GM21447 (cell line): ENCODE measurements around the gene BFSP1.

Experiments used
- ATAC-seq: cut with Tn5 transposase; IDR thresholded peaks from one replicate; pipeline ENCODE4 v1.9.1; 2021; ENCODE audit not compliant: unreplicated experiment

Gene BFSP1

GRCh38 chr20:17524560-17524959 lies 6.6 kb downstream of the BFSP1 start:
- ATAC-seq = no peak

- no peak for ATAC-seq
These were observed 7.9 kb downstream of the BFSP1 start for GRCh38 chr20:17523326-17523725.

- no peak for ATAC-seq
These were observed 8.7 kb downstream of the BFSP1 start for GRCh38 chr20:17522528-17522927.

- no peak for ATAC-seq
These were observed 10.6 kb downstream of the BFSP1 start for GRCh38 chr20:17520583-17520982.

- no peak for ATAC-seq
These were observed 11.4 kb downstream of the BFSP1 start for GRCh38 chr20:17519606-17520285.

GRCh38 chr20:17518339-17519052 lies 12.7 kb downstream of the BFSP1 start:
- ATAC-seq = no peak

GRCh38 chr20:17515053-17515452 lies 16.1 kb downstream of the BFSP1 start:
- no peak for ATAC-seq

GRCh38 chr20:17513939-17514338 lies 17.2 kb downstream of the BFSP1 start:
- ATAC-seq = no peak

- no peak for ATAC-seq
These were observed 19.8 kb downstream of the BFSP1 start for GRCh38 chr20:17511401-17511800.

- no peak for ATAC-seq
These were observed 20.6 kb downstream of the BFSP1 start for GRCh38 chr20:17510548-17510947.

GRCh38 chr20:17508756-17509155 lies 22.4 kb downstream of the BFSP1 start:
- no peak for ATAC-seq

GRCh38 chr20:17507531-17507930 lies 23.6 kb downstream of the BFSP1 start:
- no peak for ATAC-seq

- ATAC-seq = no peak
These were observed 24.1 kb downstream of the BFSP1 start for GRCh38 chr20:17507032-17507431.

GRCh38 chr20:17505636-17506517 lies 25.3 kb downstream of the BFSP1 start:
- ATAC-seq = no peak

- ATAC-seq = peak; percentile 69
These were observed 26.1 kb downstream of the BFSP1 start for GRCh38 chr20:17504898-17505635.

- ATAC-seq = peak; percentile 14
These were observed 26.9 kb downstream of the BFSP1 start for GRCh38 chr20:17504066-17504897.

- ATAC-seq = no peak
These were observed 27.7 kb downstream of the BFSP1 start for GRCh38 chr20:17503301-17504065.

GRCh38 chr20:17502105-17502504 lies 29.1 kb downstream of the BFSP1 start:
- no peak for ATAC-seq

GRCh38 chr20:17501701-17502100 lies 29.5 kb downstream of the BFSP1 start:
- no peak for ATAC-seq
